KOPT-K1 (cell line): ENCODE results near the gene XPNPEP2.

Experiments
- H3K27ac ChIP-seq: fragments of 200-600 bp; sonication (generic); 2 replicates; pipeline ENCODE4 v1.5.1; 2016; ENCODE audit warnings: antibody characterized with exemption, mild to moderate bottlenecking, low read depth, low read length; ENCODE audit not compliant: poor library complexity, severe bottlenecking
- H3K36me3 ChIP-seq: fragments of 200-600 bp; sonication (generic); 2 replicates; pipeline ENCODE4 v1.5.1; 2017; ENCODE audit warnings: antibody characterized with exemption, mild to moderate bottlenecking, low read length, moderate library complexity; ENCODE audit not compliant: insufficient read depth
- H3K9me3 ChIP-seq: fragments of 200-600 bp; sonication (generic); 2 replicates; pipeline ENCODE4 v1.5.1; 2017; ENCODE audit warnings: antibody characterized with exemption, low read length, mild to moderate bottlenecking; ENCODE audit not compliant: insufficient read depth, poor library complexity, severe bottlenecking

XPNPEP2 gene

DNA sequence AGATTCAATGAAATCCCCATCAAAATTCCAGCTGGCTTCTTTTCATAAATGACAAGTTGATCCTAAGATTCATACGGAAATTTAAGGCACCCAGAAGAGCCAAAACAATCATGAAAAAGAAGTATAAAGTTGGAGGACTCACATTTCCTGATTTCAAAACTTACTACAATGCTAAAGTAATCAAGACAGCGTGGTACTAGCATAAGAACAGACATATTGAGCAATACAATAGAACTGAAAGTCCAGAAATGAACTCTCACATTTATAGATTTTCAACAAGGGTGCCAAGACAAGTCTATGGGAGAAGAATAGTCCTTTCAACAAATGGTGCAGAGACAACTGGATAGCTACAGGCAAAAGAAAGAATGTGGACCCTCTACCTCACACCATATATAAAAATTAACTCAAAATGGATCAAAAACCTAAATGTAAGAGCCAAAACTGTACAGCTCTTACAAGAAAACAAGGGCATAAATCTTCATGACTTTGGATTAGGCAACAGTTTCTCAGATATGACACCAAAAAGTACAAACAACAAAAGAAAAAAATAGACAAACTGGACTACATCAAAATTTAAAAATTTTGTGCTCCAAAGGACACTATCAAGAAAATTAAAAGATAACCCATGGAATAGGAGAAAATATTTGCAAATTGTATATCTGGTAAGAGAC is 69.5 kb downstream of the XPNPEP2 start:
- Histone ChIP-seq H3K36me3 (peaks cover 50% of the 10 kb centered on the region), H3K27ac (no peak overlapping the region), H3K9me3 (no peaks in the 10 kb centered on the region)

- H3K27ac ChIP-seq: no peak overlapping the region
- peaks cover 58% of the 10 kb centered on the region for H3K36me3 ChIP-seq
- H3K9me3 ChIP-seq: no peaks in the 10 kb centered on the region
Measured at GRCh38 chrX:129808829-129809796, 70.3 kb downstream of the XPNPEP2 start.

DNA sequence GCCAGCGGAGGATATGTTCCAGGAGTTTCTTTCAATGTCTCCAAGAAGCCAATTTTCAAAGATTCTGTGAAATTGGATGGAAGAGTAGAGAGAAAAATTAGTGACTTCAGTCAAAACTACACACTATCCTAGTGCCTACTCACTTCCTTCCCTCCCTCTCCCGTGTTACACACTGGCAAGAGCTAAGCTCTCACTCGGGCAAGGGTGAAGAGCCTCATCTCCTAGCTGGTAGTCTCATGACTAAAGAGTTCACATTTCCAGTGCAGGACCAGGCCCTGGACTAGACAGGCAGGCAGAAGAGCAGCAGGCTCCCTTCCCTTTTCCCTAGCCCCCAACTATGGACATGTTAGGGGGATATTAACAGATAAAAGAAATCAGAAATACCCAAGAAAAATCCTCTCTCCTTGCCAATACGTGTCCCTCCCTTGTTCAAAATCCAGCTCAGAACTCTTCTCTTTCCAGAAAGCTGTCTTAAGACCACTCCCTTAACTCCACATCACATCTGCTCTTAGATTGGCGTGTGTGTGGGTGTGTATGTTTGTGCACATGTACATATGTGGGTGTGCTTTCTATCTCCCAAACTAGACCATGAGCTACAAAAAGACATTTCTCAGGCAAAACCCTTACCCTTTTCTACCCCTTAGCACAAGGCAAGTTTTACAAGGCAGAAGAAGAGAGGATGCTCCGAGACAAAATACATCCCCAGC is 75.0 kb downstream of the XPNPEP2 start:
- no peak overlapping the region for H3K27ac ChIP-seq
- H3K36me3 ChIP-seq: peaks cover 45% of the 10 kb centered on the region
- no peaks in the 10 kb centered on the region for H3K9me3 ChIP-seq

DNA sequence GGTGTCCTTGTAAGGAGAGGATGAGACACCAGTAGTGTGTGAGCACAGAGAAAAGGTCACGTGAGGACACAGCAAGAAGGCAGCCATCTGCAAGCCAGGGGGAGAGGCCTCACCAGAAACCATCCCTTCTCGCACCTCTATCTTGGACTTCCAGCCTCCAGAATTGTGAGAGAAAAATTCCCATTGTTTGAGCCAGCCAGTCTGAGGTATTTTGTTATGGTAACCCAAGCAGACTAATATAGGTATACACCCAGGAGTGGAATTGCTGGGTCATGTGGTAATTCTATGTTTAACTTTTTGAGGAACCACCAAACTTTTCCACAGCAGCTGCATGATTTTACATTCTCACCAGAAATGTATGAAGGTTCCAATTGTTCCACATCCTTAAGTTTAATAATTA is 79.3 kb downstream of the XPNPEP2 start:
- no peaks in the 10 kb centered on the region for H3K9me3 ChIP-seq
- no peak overlapping the region for H3K27ac ChIP-seq
- peaks cover 27% of the 10 kb centered on the region for H3K36me3 ChIP-seq
